NCI-H2196 (cell line): ENCODE measurements around the gene LMBRD1.

ENCODE experiments used
- DNase-seq: peaks from one replicate; lab custom pipeline; 2025; ENCODE audit not compliant: unreplicated experiment; lab: John Stamatoyannopoulos, UW

LMBRD1 gene

GRCh38 chr6:69643688-69644087, 153.1 kb downstream of the LMBRD1 start:
- no peak for DNase-seq

GRCh38 chr6:69632932-69633331, 163.9 kb downstream of the LMBRD1 start:
- no peak for DNase-seq

GRCh38 chr6:69631552-69632346, 165.1 kb downstream of the LMBRD1 start:
- DNase-seq, result no peak

GRCh38 chr6:69630767-69631166, 166.0 kb downstream of the LMBRD1 start:
- DNase-seq, result no peak

- DNase-seq, result no peak
These were observed 169.2 kb downstream of the LMBRD1 start for GRCh38 chr6:69627625-69628024.

- DNase-seq, result no peak
These were observed 171.9 kb downstream of the LMBRD1 start for GRCh38 chr6:69624944-69625343.
